H1 (cell line): ENCODE data around the gene OOSP3. TPM values are rescaled to one million over a fixed set of nuclear protein-coding genes. Genes with fewer than 3 reads are reported as not detected.

Experiments used
- CTCF ChIA-PET: fragments of 300-600 bp; sonication (Branson Sonifier 250); formaldehyde crosslinking; loops from one replicate; lab custom pipeline; 2021; ENCODE audit not compliant: partially characterized antibody; lab: Charles Lee
- POLR2A ChIA-PET: fragments of 300-600 bp; sonication (Branson Sonifier 250); formaldehyde crosslinking; loops from one replicate; lab custom pipeline; 2021; ENCODE audit warnings: inconsistent platforms; ENCODE audit not compliant: partially characterized antibody; lab: Charles Lee
- DNase-seq, 2 experiments: peaks; one replicate each; pipeline versions ENCODE4 v3.0.0 to v3.0.0-alpha.2; 2010 to 2022; ENCODE audit warnings: low spot score in 2 of 2, low read depth in 1 of 2, mixed read lengths in 1 of 2
- FAIRE-seq: peaks from 2 replicates; lab custom pipeline; 2011; peaks lifted over from hg19 to GRCh38; lab: Jason Lieb, UNC
- H2AFZ ChIP-seq: 2 replicates; pipeline ENCODE4 v1.8.1; 2012; ENCODE audit warnings: low read length, inconsistent platforms
- H2AK5ac ChIP-seq: 2 replicates; pipeline ENCODE4 v1.6.1; 2013; ENCODE audit warnings: low read depth, low read length
- H2BK120ac ChIP-seq: replicated peaks from 2 replicates; pipeline ENCODE3; 2013; ENCODE audit warnings: low read depth, low read length, inconsistent platforms
- H2BK12ac ChIP-seq: 2 replicates; pipeline ENCODE4 v1.6.1; 2013; ENCODE audit warnings: low read depth, low read length
- H2BK15ac ChIP-seq: 2 replicates; pipeline ENCODE4 v1.6.1; 2013; ENCODE audit warnings: low read length
- H2BK20ac ChIP-seq: 2 replicates; pipeline ENCODE4 v1.6.1; 2013; ENCODE audit warnings: low read length
- H2BK5ac ChIP-seq: 2 replicates; pipeline ENCODE4 v1.6.1; 2013; ENCODE audit warnings: low read depth, low read length
- H3K14ac ChIP-seq: 2 replicates; pipeline ENCODE4 v1.6.1; 2013; ENCODE audit warnings: inconsistent platforms; ENCODE audit not compliant: insufficient read length
- H3K18ac ChIP-seq: 2 replicates; pipeline ENCODE4 v1.6.1; 2013; ENCODE audit warnings: low read length; ENCODE audit errors: extremely low read depth
- H3K23ac ChIP-seq: 2 replicates; pipeline ENCODE4 v1.6.1; 2013; ENCODE audit warnings: inconsistent platforms; ENCODE audit not compliant: insufficient read length
- H3K23me2 ChIP-seq: 2 replicates; pipeline ENCODE4 v1.6.1; 2013; ENCODE audit warnings: low read depth, low read length
- H3K27ac ChIP-seq: 2 replicates; pipeline ENCODE4 v1.6.1; 2011; ENCODE audit warnings: low read depth, low read length, inconsistent platforms
- H3K27me3 ChIP-seq, 4 experiments: replicated peaks in 1 of 4; 1 replicate in 1 of 4; 2 replicates in 3 of 4; pipeline versions ENCODE4 v1.6.1 to v1.8.1; 2011 to 2013; ENCODE audit warnings: low read length in 3 of 4, mild to moderate bottlenecking in 3 of 4, inconsistent platforms in 2 of 4, mixed read lengths in 2 of 4, moderate library complexity in 1 of 4; ENCODE audit not compliant: control insufficient read depth in 3 of 4, insufficient read depth in 3 of 4; ENCODE audit errors: extremely low read depth in 1 of 4
- H3K36me3 ChIP-seq, 4 experiments: 2 replicates each; pipeline versions ENCODE4 v1.6.1 to v1.8.1; 2011 to 2013; ENCODE audit warnings: mild to moderate bottlenecking in 4 of 4, low read length in 3 of 4, moderate library complexity in 2 of 4, control low read depth in 1 of 4, inconsistent platforms in 1 of 4; ENCODE audit not compliant: insufficient read depth in 4 of 4, control insufficient read depth in 2 of 4
- H3K4ac ChIP-seq: replicated peaks from 2 replicates; pipeline ENCODE3; 2013; ENCODE audit warnings: low read length, low read depth, mixed read lengths, inconsistent platforms; ENCODE audit not compliant: insufficient read length
- H3K4me1 ChIP-seq, 4 experiments: replicated peaks in 1 of 4; 1 replicate in 1 of 4; 2 replicates in 3 of 4; pipeline versions ENCODE4 v1.6.1 to v1.8.1; 2011 to 2013; ENCODE audit warnings: low read length in 3 of 4, inconsistent platforms in 2 of 4, mixed read lengths in 1 of 4; ENCODE audit not compliant: insufficient read depth in 4 of 4, control insufficient read depth in 3 of 4
- H3K4me2 ChIP-seq, 2 experiments: 2 replicates each; pipeline versions ENCODE4 v1.6.1 to v1.8.1; 2011 to 2013; ENCODE audit warnings: low read depth in 2 of 2, low read length in 2 of 2, control low read depth in 1 of 2, inconsistent platforms in 1 of 2, mild to moderate bottlenecking in 1 of 2; ENCODE audit not compliant: insufficient read depth in 1 of 2
- H3K4me3 ChIP-seq, 4 experiments: fragments of 200-600, 300-600 bp in 1 of 4; sonication (generic), shearing (Covaris generic), sonication (Bioruptor Twin) in 1 of 4; 2 replicates each; pipeline versions ENCODE4 v1.5.1 to v1.8.1; 2011 to 2016; ENCODE audit warnings: low read length in 4 of 4, low read depth in 3 of 4, control low read depth in 2 of 4, inconsistent platforms in 2 of 4, mild to moderate bottlenecking in 2 of 4, mixed read lengths in 1 of 4, moderate library complexity in 1 of 4; ENCODE audit not compliant: insufficient read depth in 2 of 4; ENCODE audit errors: extremely low read depth in 1 of 4
- H3K56ac ChIP-seq: replicated peaks from 2 replicates; pipeline ENCODE3; 2013; ENCODE audit warnings: low read depth, mild to moderate bottlenecking, mixed read lengths, low read length, inconsistent platforms; ENCODE audit not compliant: insufficient read length
- H3K79me1 ChIP-seq: 2 replicates; pipeline ENCODE4 v1.6.1; 2013; ENCODE audit warnings: low read depth, low read length, control low read depth
- H3K79me2 ChIP-seq, 2 experiments: 2 replicates each; pipeline versions ENCODE4 v1.6.1 to v1.8.1; 2012 to 2013; ENCODE audit warnings: low read length in 2 of 2, mild to moderate bottlenecking in 2 of 2, inconsistent platforms in 1 of 2; ENCODE audit not compliant: insufficient read depth in 2 of 2, control insufficient read depth in 1 of 2
- H3K9ac ChIP-seq, 4 experiments: replicated peaks in 1 of 4; 1 replicate in 1 of 4; 2 replicates in 3 of 4; pipeline versions ENCODE4 v1.6.1 to v1.8.1; 2011 to 2013; ENCODE audit warnings: low read depth in 3 of 4, low read length in 3 of 4, control low read depth in 2 of 4, mild to moderate bottlenecking in 2 of 4, moderate library complexity in 2 of 4, inconsistent platforms in 1 of 4; ENCODE audit errors: extremely low read depth in 1 of 4
- H3K9me3 ChIP-seq, 2 experiments: 2 replicates each; pipeline versions ENCODE4 v1.6.1 to v1.8.1; 2012 to 2013; ENCODE audit warnings: mild to moderate bottlenecking in 2 of 2, moderate library complexity in 2 of 2, control low read depth in 1 of 2, inconsistent platforms in 1 of 2, low read depth in 1 of 2, low read length in 1 of 2, mixed read lengths in 1 of 2; ENCODE audit not compliant: insufficient read depth in 2 of 2
- H4K20me1 ChIP-seq, 2 experiments: replicated peaks in 1 of 2; 2 replicates each; pipeline versions ENCODE3 to v1.8.1; 2011 to 2013; ENCODE audit warnings: inconsistent platforms in 2 of 2, low read length in 2 of 2, mild to moderate bottlenecking in 1 of 2; ENCODE audit not compliant: insufficient read depth in 2 of 2, control insufficient read depth in 1 of 2
- H4K5ac ChIP-seq: 2 replicates; pipeline ENCODE4 v1.6.1; 2013; ENCODE audit warnings: low read length, low read depth, mixed read lengths, inconsistent platforms; ENCODE audit not compliant: insufficient read length
- H4K8ac ChIP-seq: 2 replicates; pipeline ENCODE4 v1.8.0; 2013; ENCODE audit warnings: mild to moderate bottlenecking, moderate library complexity, low read length, inconsistent platforms; ENCODE audit not compliant: insufficient read depth; ENCODE audit errors: extremely low read depth
- H4K91ac ChIP-seq: replicated peaks from 2 replicates; pipeline ENCODE3; 2013; ENCODE audit warnings: low read length, mixed read lengths, inconsistent platforms; ENCODE audit not compliant: insufficient read length
- CREB1 ChIP-seq: IDR thresholded peaks from 2 replicates; pipeline ENCODE4 v1.6.1; 2012; ENCODE audit warnings: inconsistent platforms
- GABPA ChIP-seq: IDR thresholded peaks from 2 replicates; pipeline ENCODE4 v1.6.1; 2011; ENCODE audit warnings: mild to moderate bottlenecking, low read length, moderate library complexity, borderline replicate concordance; ENCODE audit not compliant: insufficient read depth
- JUN ChIP-seq: IDR thresholded peaks from 2 replicates; pipeline ENCODE4 v1.6.1; 2011; ENCODE audit warnings: low read depth, mild to moderate bottlenecking, improper control_type of control experiment, low read length
- MAFK ChIP-seq: IDR thresholded peaks from 2 replicates; pipeline ENCODE4 v1.6.1; 2012; ENCODE audit warnings: low read depth, mild to moderate bottlenecking, improper control_type of control experiment, low read length
- POLR2A ChIP-seq, 2 experiments: IDR thresholded peaks; 1 replicate in 1 of 2; 2 replicates in 1 of 2; pipeline ENCODE4 v1.6.1; 2011; ENCODE audit warnings: low read depth in 2 of 2, low read length in 2 of 2, mild to moderate bottlenecking in 2 of 2; ENCODE audit errors: control extremely low read depth in 1 of 2
- RAD21 ChIP-seq, 2 experiments: IDR thresholded peaks in 1 of 2; conservative IDR thresholded peaks in 1 of 2; 2 replicates each; pipeline ENCODE4 v1.6.1; 2011; ENCODE audit warnings: low read depth in 2 of 2, low read length in 2 of 2, improper control_type of control experiment in 1 of 2, inconsistent platforms in 1 of 2, mild to moderate bottlenecking in 1 of 2, moderate library complexity in 1 of 2
- RBBP5 ChIP-seq: IDR thresholded peaks from 2 replicates; pipeline ENCODE4 v1.7.1; 2012; ENCODE audit warnings: low read depth, mild to moderate bottlenecking, inconsistent platforms, low read length, moderate library complexity, borderline replicate concordance
- SAP30 ChIP-seq: fragments of 300-600 bp; sonication (generic); IDR thresholded peaks from 2 replicates; pipeline ENCODE4 v1.7.1; 2012; ENCODE audit warnings: low read length, moderate library complexity, mild to moderate bottlenecking, inconsistent platforms; ENCODE audit not compliant: insufficient read depth, insufficient replicate concordance
- TAF1 ChIP-seq: IDR thresholded peaks from 2 replicates; pipeline ENCODE4 v1.6.1; 2011; ENCODE audit warnings: mild to moderate bottlenecking, low read depth, low read length
- USF2 ChIP-seq: IDR thresholded peaks from 2 replicates; pipeline ENCODE4 v1.6.1; 2011; ENCODE audit warnings: low read length, improper control_type of control experiment
- YY1 ChIP-seq: IDR thresholded peaks from 2 replicates; pipeline ENCODE4 v1.6.1; 2011; ENCODE audit warnings: low read depth, mild to moderate bottlenecking, low read length
- WGBS, 2 experiments: shearing (Covaris generic) in 1 of 2; methylation state at CpG; one replicate each; pipeline versions ENCODE4 v1.1.6 to v1.1.7; 2013 to 2015; ENCODE audit warnings: low lambda C conversion rate in 2 of 2, mixed read lengths in 2 of 2, inconsistent platforms in 1 of 2, low coverage in 1 of 2, missing lambda C conversion rate in 1 of 2; ENCODE audit not compliant: insufficient replicate concordance in 2 of 2, insufficient coverage in 1 of 2, insufficient read length in 1 of 2; ENCODE audit errors: extremely low coverage in 1 of 2, missing lambda C conversion rate in 1 of 2; 5-methylcytosine and 5-hydroxymethylcytosine counted together
- polyA plus RNA-seq, 7 experiments: library from polyadenylated mRNA; depleted of rRNA in 3 of 7; stranded (reverse) in 5 of 7; unstranded in 2 of 7; fragments of >200 nt in 5 of 7; fragments of 200-250 nt in 2 of 7; gene quantifications; 1 replicate in 5 of 7; 2 replicates in 1 of 7; 4 replicates in 1 of 7; pipeline versions ENCODE4 v1.2.1 to v1.2.3, GENCODE V29; 2011 to 2013; ENCODE audit warnings: missing spikeins in 2 of 7, mixed read lengths in 2 of 7
- total RNA-seq: library from RNA; stranded (reverse); fragmentation: NEBNext Ultra II Directional; extraction: Animal tissue kit (Norgen Biotek cat#: 25700); gene quantifications from 2 replicates; pipeline ENCODE4 v1.2.1, GENCODE V29; 2021

Gene OOSP3
- total and polyA plus RNA-seq, 2 of the 8 experiments (the other 6 are each of a cell fraction or from before 2014, with no cell fraction given) = not detected

- Histone ChIP-seq H3K79me1 (no peaks in the 10 kb centered on the region), H3K14ac (no peak overlapping the region), H4K8ac (peak overlapping the region; percentile 81; the same call in 1 of the 2 replicates), H3K18ac (peak overlapping the region; percentile 19), H3K27me3 (no peaks in the 10 kb centered on the region), H3K9me3 (no peaks in the 10 kb centered on the region), H3K79me2 (no peaks in the 10 kb centered on the region), H4K91ac (no peak overlapping the region), H2BK12ac (no peak overlapping the region; the same call in 1 of the 2 replicates), H3K27ac (0 out of 2 replicates have a peak overlapping the region, but pooled peaks have one; percentile 14), H2AFZ (peak overlapping the region; percentile 100), H3K9ac (no peak overlapping the region), H3K4me2 (peak overlapping the region; percentile 10 to 49; a peak in 2 of 4 replicates), H3K56ac (no peak overlapping the region), H4K20me1 (no peaks in the 10 kb centered on the region), H4K5ac (no peak overlapping the region), H3K36me3 (no peaks in the 10 kb centered on the region), H3K4me1 (peaks cover 5 to 9% (median 9%) of the 10 kb centered on the region in 4 experiments), H2BK5ac (peak overlapping the region; percentile 63; the same call in 1 of the 2 replicates), H3K4ac (no peak overlapping the region), H3K23ac (no peak overlapping the region), H3K4me3 (no peak overlapping the region; a peak in 1 of 8 replicates), H2BK120ac (no peak overlapping the region), H2AK5ac (no peak overlapping the region), H2BK20ac (no peak overlapping the region), H2BK15ac (0 out of 2 replicates have a peak overlapping the region, but pooled peaks have one; percentile 55), H3K23me2 (no peaks in the 10 kb centered on the region)
- CTCF ChIA-PET = interaction anchor here (0.6 to 2.4 kb wide), 7 partner anchors 9 to 445 kb away, joined by 3 to 10 read pairs (median 4); no protein-coding TSS in a partner anchor
- DNase-seq (peak in 1 of 2 experiments; percentile 74), FAIRE-seq (no peak)
- POLR2A ChIA-PET = no interaction called here
- WGBS, 2 experiments = 34% methylated on average over 4 of the region's 4 CpGs; no CpG with 5 or more reads in 1 of the 2 experiments
- TF ChIP-seq SAP30 (no peak), RAD21 (IDR thresholded peaks at IDR 0.05 in 1 of 2, conservative IDR thresholded peaks at IDR 0.05 in 1 of 2; ENCODE audit: low read depth in 2 of 2, low read length in 2 of 2) (peak in 1 of 2 experiments; percentile 1; a peak in 1 of 4 replicates), TAF1 (peak; percentile 56; the same call in 1 of the 2 replicates), MAFK (peak; percentile 20; the same call in 1 of the 2 replicates), RBBP5 (0 out of 2 replicates have a peak, but pooled peaks have one; percentile 55), GABPA (0 out of 2 replicates have a peak, but pooled peaks have one; percentile 11), CREB1 (0 out of 2 replicates have a peak, but pooled peaks have one; percentile 27), POLR2A (IDR thresholded peaks at IDR 0.05; ENCODE audit: control extremely low read depth in 1 of 2, low read depth in 2 of 2, low read length in 2 of 2) (peak in 1 of 2 experiments; percentile 56; a peak in 2 of 3 replicates), JUN (no peak), YY1 (peak; percentile 45; the same call in 1 of the 2 replicates), USF2 (no peak)
Observed at GRCh38 chr11:59891781-59892181, 13.2 kb downstream of the OOSP3 start.
